T-helper 1 cell treated with Interleukin-12 subunit alpha and Interleukin-12 subunit beta and Interleukin-4 antibody, amounts not matched to agents 30 μg/mL and 1 μg/mL, for 36 hours (primary cell): Measurements from ENCODE around the gene SNAI3.

Experiments
- H3K27ac Mint-ChIP-seq: one replicate; pipeline ENCODE4 v1.8.0; 2021; ENCODE audit warnings: mild to moderate bottlenecking, mixed read lengths
- H3K27me3 Mint-ChIP-seq: one replicate; pipeline ENCODE4 v1.8.0; 2021; ENCODE audit warnings: low read depth, mixed read lengths
- H3K36me3 Mint-ChIP-seq: one replicate; pipeline ENCODE4 v1.8.0; 2021; ENCODE audit warnings: low read depth, mixed read lengths
- H3K4me1 Mint-ChIP-seq: one replicate; pipeline ENCODE4 v1.8.0; 2021; ENCODE audit warnings: low read depth, mixed read lengths
- H3K4me3 Mint-ChIP-seq: one replicate; pipeline ENCODE4 v1.8.0; 2021; ENCODE audit warnings: mild to moderate bottlenecking, moderate library complexity, mixed read lengths
- H3K9me3 Mint-ChIP-seq: one replicate; pipeline ENCODE4 v1.8.0; 2021; ENCODE audit warnings: mixed read lengths

Gene SNAI3

DNA sequence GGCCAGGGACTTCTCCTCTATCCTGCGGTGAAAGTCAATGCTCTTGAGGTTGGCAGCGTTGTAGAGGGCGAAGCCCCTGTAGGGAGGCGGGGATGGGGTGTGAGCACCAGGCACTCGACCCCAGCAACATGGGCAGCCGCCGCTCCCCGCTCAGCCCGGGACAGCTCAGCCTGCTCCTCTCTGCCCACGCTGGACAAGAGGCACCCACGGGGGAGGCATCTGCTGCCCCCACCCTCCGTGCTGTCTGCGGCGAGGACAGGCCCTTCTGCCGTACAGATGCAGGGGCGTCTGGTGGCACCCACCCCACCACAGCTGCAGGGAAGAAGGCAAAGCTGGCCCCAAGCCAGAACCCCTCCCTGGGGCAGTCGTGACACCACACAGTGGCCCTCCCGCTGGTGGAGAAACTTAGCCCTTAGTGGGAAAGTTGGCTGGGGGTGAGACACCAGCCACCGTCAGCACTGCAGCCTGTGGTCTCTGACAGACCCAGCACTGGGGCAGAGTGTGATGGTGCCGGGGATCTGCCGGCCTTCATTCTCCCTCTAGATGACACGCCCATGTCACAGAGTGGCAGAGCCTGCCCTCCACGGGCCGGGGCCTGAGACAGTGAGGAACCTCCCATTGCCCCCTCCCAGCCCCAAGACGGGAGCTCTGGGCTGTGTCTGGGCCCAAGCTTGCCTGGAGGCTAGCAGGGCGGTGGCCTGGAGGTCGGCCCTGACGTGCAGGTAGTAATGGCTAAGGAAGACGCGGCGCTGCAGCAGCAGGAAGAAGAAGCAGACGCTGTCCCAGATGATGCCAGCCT lies 39.5 kb upstream of the SNAI3 start:
- Mint-ChIP-seq H3K27ac (no peak overlapping the region), H3K4me3 (no peak overlapping the region), H3K9me3 (no peaks in the 10 kb centered on the region), H3K27me3 (no peaks in the 10 kb centered on the region), H3K4me1 (no peaks in the 10 kb centered on the region), H3K36me3 (peaks cover 10% of the 10 kb centered on the region)

GRCh38 chr16:88724855-88725555 lies 38.7 kb upstream of the SNAI3 start:
- Mint-ChIP-seq H3K4me1 (no peaks in the 10 kb centered on the region), H3K36me3 (peaks cover 15% of the 10 kb centered on the region), H3K4me3 (no peak overlapping the region), H3K27me3 (no peaks in the 10 kb centered on the region), H3K27ac (no peak overlapping the region), H3K9me3 (no peaks in the 10 kb centered on the region)

DNA sequence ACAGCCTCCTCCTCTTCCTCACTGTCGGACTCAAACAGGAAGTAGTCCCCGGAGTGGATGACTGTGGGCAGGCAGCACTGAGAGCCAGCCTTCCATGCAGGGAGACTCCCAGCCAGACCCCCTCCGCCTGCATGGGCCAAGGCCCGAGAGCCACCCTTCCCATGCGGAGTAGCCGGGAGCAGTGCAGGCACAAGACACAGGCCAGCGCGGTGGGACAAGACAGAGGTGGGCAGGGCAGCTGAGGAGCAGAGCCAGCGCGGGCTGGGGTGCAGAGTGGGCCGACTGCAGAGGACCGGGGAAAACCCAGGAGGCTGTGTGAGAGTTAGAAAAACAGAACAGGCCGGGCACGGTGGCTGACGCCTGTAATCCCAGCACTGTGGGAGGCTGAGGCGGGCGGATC lies 37.6 kb upstream of the SNAI3 start:
- no peaks in the 10 kb centered on the region for H3K27me3 Mint-ChIP-seq
- H3K36me3 Mint-ChIP-seq = peaks cover 21% of the 10 kb centered on the region

GRCh38 chr16:88723507-88723887 lies 37.2 kb upstream of the SNAI3 start:
- no peaks in the 10 kb centered on the region for H3K4me1 Mint-ChIP-seq
- H3K4me3 Mint-ChIP-seq = no peak overlapping the region
- H3K9me3 Mint-ChIP-seq = no peaks in the 10 kb centered on the region
- H3K36me3 Mint-ChIP-seq = peaks cover 21% of the 10 kb centered on the region
- no peaks in the 10 kb centered on the region for H3K27me3 Mint-ChIP-seq
- no peak overlapping the region for H3K27ac Mint-ChIP-seq

More for the DNA sequence above, 37.6 kb upstream of the SNAI3 start:
- Mint-ChIP-seq H3K27ac (no peak overlapping the region), H3K9me3 (no peaks in the 10 kb centered on the region), H3K4me3 (no peak overlapping the region), H3K4me1 (no peaks in the 10 kb centered on the region)

- H3K4me3 Mint-ChIP-seq = no peak overlapping the region
- H3K27me3 Mint-ChIP-seq = no peaks in the 10 kb centered on the region
- H3K9me3 Mint-ChIP-seq = no peaks in the 10 kb centered on the region
- H3K4me1 Mint-ChIP-seq = no peaks in the 10 kb centered on the region
- H3K36me3 Mint-ChIP-seq = peaks cover 21% of the 10 kb centered on the region
- no peak overlapping the region for H3K27ac Mint-ChIP-seq
Measured at GRCh38 chr16:88722784-88723506, 36.6 kb upstream of the SNAI3 start.

DNA sequence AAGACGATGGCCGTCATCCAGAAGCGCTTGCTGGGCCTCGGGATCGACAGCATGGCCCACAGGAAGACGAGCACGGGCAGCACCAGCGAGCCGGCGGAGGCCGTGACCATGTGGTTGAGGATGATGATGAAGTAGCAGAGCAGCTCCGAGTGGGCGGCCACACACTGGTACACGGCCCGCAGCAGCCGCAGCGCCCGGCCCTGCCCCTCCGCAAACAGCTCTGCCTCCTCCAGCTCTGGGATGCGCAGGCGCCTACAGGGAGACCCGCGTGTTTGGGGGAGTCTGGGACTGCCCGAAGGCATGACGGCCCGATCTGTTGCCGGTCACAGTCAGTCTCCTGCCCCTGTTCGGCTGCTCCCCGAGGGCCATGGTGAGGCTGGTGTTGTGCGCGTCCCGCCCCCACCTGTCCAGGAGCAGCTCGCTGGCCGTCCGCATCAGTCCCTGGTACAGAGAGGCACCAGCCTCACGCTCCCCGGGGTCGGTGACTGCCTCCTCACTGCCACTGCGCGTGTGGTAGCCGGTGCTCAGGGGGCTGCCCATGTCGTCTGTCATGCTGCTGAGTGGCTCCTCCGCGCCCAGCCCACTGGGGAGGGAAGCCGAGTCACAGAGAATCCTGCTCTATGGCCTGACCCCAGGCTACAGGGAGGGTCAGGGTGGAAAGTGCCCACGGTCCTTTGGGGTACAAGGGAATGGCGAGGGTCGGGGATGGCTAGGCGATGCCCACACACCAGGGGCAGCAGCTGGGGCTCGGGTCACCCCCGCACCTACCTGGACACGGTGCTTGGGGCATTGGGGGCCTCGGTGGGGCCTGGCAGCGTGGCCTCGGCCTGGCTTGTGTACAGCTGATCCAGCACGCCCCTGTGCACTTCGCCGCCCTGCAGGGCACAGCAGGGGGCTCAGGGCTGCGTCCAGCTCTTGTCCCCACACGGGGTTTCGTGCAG lies 35.8 kb upstream of the SNAI3 start:
- H3K4me3 Mint-ChIP-seq = no peak overlapping the region
- no peaks in the 10 kb centered on the region for H3K4me1 Mint-ChIP-seq
- H3K27me3 Mint-ChIP-seq = no peaks in the 10 kb centered on the region
- no peaks in the 10 kb centered on the region for H3K9me3 Mint-ChIP-seq
- H3K36me3 Mint-ChIP-seq = peaks cover 22% of the 10 kb centered on the region
- no peak overlapping the region for H3K27ac Mint-ChIP-seq

DNA sequence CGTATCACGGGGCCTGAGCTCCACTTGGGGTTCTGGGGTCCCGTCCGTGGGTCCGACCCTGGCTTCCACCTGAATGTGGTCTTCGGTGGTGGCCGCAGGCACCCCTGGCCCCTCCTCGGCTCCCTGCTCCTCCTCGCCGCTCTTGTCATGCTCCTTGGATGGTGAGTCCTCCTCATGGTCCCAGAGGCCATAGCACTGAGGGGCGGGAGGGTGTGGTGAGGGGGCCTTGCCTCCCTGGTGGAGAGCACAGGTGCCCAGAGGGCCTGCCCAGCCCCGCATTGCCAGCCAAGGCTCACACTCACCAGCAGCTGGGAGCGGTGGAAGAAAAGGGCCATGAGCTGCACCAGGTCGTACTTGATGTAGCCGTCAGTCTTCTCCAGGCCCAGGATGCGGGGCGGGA lies 34.9 kb upstream of the SNAI3 start:
- H3K4me1 Mint-ChIP-seq = no peaks in the 10 kb centered on the region
- peaks cover 22% of the 10 kb centered on the region for H3K36me3 Mint-ChIP-seq
- H3K4me3 Mint-ChIP-seq = no peak overlapping the region
- H3K9me3 Mint-ChIP-seq = no peaks in the 10 kb centered on the region
- no peak overlapping the region for H3K27ac Mint-ChIP-seq
- no peaks in the 10 kb centered on the region for H3K27me3 Mint-ChIP-seq

DNA sequence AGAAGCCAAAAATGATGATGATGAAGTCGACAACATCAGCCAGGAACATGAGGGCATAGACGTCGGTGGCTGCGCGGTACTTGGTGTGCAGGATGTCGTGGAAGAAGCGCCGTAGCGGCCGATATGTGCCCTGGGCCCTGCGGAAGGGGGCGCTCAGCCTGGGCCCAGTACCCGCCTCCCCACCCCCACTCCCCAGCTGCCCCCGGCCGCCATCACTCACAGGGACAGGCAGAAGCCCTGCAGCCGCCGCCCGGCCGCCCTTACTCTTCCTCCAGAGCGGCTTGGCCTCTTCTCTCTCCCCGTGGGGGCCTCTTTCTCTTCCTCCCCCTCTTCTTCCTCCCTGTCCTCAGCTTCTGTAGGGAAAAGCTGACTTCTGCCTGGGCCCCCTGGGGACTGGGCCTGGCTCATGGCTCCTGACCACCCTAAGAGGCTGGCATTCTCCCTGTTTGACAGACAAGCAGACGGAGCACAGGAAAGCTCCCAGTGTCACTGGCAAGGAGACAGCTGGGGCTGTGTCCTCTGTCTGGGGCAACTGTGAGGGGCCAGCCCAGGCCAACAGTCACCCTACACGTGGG lies 34.2 kb upstream of the SNAI3 start:
- Mint-ChIP-seq H3K27ac (no peak overlapping the region), H3K4me3 (no peak overlapping the region), H3K27me3 (no peaks in the 10 kb centered on the region), H3K9me3 (no peaks in the 10 kb centered on the region), H3K4me1 (no peaks in the 10 kb centered on the region), H3K36me3 (peaks cover 22% of the 10 kb centered on the region)

- H3K4me3 Mint-ChIP-seq = no peak overlapping the region
- H3K27ac Mint-ChIP-seq = no peak overlapping the region
- H3K4me1 Mint-ChIP-seq = no peaks in the 10 kb centered on the region
- H3K27me3 Mint-ChIP-seq = no peaks in the 10 kb centered on the region
- no peaks in the 10 kb centered on the region for H3K9me3 Mint-ChIP-seq
- peaks cover 22% of the 10 kb centered on the region for H3K36me3 Mint-ChIP-seq
Measured at GRCh38 chr16:88719933-88720296, 33.6 kb upstream of the SNAI3 start.

DNA sequence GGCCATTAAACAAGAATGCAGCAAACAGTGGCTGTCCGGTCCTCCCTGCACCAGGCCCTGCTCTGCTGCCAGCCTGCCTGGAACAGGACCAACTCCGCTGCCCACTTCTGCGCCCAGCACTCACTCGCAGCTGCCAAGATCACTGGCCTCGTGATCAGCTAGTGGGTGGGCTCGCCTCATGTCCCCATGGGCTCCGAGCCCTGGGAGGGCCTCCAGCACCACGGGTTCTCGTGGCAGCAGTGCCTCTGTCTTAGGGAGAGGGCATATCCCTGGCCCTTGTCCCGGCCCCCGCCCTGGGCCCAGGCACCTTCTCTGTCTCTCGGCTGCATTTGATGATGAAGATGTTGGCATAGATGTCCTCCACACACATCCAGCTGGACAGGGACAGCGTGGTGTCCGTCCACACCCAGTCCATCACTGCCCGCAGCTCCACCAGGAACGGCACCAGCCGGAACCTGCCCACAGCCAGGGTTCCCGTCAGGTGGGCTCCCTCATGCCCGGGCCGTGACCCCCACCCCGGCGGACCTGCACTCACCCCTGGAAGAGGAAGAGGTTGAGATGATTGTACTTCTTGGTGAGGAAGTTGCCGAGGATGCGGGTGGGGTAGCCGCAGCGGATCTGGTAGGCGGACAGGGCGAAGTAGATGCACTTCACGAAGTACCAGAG lies 33.1 kb upstream of the SNAI3 start:
- H3K4me3 Mint-ChIP-seq = no peak overlapping the region
- no peaks in the 10 kb centered on the region for H3K27me3 Mint-ChIP-seq
- no peak overlapping the region for H3K27ac Mint-ChIP-seq
- no peaks in the 10 kb centered on the region for H3K4me1 Mint-ChIP-seq
- H3K36me3 Mint-ChIP-seq = peaks cover 18% of the 10 kb centered on the region
- no peaks in the 10 kb centered on the region for H3K9me3 Mint-ChIP-seq

DNA sequence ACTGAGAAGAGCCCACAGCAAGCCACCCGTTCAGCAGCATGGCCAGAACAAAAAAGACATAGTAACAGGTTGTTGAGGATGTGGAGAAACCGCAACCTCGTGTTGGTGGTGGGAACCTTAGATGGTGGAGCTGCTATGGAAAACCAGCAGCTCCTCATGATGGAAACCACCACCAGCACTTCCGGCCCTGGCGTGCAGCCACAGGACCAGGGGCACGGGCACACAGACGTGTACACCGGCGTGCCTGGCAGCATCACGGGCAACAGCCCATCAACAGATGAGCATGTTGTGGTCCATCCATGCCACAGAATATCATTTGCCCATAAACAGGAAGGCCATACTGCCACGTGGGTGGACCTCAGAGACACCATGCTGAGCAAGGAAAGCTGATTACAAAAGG lies 31.9 kb upstream of the SNAI3 start:
- Mint-ChIP-seq H3K4me1 (no peaks in the 10 kb centered on the region), H3K27me3 (no peaks in the 10 kb centered on the region), H3K27ac (no peak overlapping the region), H3K4me3 (no peak overlapping the region), H3K9me3 (no peaks in the 10 kb centered on the region), H3K36me3 (peaks cover 15% of the 10 kb centered on the region)

DNA sequence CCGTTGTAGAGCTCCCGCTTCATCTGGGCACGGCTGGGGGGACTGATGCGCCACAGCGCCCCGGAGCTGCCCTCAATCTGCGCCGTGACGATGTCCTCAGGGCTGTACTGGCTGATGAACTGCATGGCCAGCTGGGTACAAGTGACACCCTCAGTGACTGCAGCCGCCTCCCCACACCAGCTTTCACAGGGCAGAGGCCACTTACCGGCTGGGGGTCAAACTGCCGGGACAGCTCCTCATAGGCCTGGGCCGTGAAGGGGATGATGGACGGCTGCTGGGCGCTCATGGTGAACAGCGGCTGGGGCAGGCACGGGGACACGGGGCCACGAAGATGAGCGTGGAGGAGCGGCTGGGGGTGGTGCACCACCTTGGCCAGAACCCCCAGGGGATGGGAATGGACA lies 30.3 kb upstream of the SNAI3 start:
- no peaks in the 10 kb centered on the region for H3K9me3 Mint-ChIP-seq
- no peaks in the 10 kb centered on the region for H3K4me1 Mint-ChIP-seq
- peaks cover 15% of the 10 kb centered on the region for H3K36me3 Mint-ChIP-seq
- H3K27me3 Mint-ChIP-seq = no peaks in the 10 kb centered on the region
- H3K4me3 Mint-ChIP-seq = no peak overlapping the region
- H3K27ac Mint-ChIP-seq = no peak overlapping the region

DNA sequence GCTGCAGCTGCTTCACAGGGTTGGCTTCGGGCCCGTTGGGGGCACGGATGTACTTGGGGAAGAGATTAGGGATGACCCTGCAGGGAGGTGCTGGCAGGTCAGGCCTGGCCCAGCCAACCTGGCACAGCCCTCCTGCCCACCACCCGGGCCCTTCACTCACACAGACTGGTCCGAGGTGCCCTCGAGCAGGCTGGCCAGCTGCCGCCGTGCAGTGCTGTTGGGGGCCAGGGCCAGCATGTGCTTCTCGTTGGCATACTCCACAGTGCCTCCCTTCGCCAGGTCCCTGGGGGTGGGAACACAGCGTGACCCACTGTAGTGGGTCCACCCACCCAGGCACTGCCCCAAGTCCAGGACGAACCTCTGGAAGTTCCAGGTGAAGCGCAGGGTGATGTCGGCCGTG lies 29.9 kb upstream of the SNAI3 start:
- Mint-ChIP-seq H3K4me1 (no peaks in the 10 kb centered on the region), H3K27ac (no peak overlapping the region), H3K9me3 (no peaks in the 10 kb centered on the region), H3K27me3 (no peaks in the 10 kb centered on the region), H3K4me3 (no peak overlapping the region), H3K36me3 (peaks cover 15% of the 10 kb centered on the region)
